Fibroblast of lung (primary cell): ENCODE measurements around the gene TXK. TPM values are rescaled to one million over a fixed set of nuclear protein-coding genes. Genes with fewer than 3 reads are reported as not detected.

Source experiments
- DNase-seq, 2 donors: peaks; one replicate each; pipeline versions ENCODE4 v3.0.0 to v3.0.0-alpha.2; 2010; ENCODE audit warnings: low read depth in 2 of 2
- H2AFZ ChIP-seq: 2 replicates; pipeline ENCODE4 v1.5.1; 2012; ENCODE audit warnings: low read length, control low read depth, inconsistent platforms
- H3K27ac ChIP-seq: 2 replicates; pipeline ENCODE4 v1.5.1; 2011; ENCODE audit warnings: low read length, control low read depth; ENCODE audit not compliant: insufficient read depth
- H3K27me3 ChIP-seq: 2 replicates; pipeline ENCODE4 v1.5.1; 2011; ENCODE audit warnings: mild to moderate bottlenecking, low read length; ENCODE audit not compliant: control insufficient read depth, insufficient read depth
- H3K36me3 ChIP-seq: 2 replicates; pipeline ENCODE4 v1.5.1; 2011; ENCODE audit warnings: low read length; ENCODE audit not compliant: control insufficient read depth, insufficient read depth
- H3K4me1 ChIP-seq: 2 replicates; pipeline ENCODE4 v1.5.1; 2011; ENCODE audit warnings: low read length; ENCODE audit not compliant: control insufficient read depth, insufficient read depth; ENCODE audit errors: extremely low read depth
- H3K4me2 ChIP-seq: 2 replicates; pipeline ENCODE4 v1.5.1; 2011; ENCODE audit warnings: low read length, control low read depth; ENCODE audit not compliant: insufficient read depth; ENCODE audit errors: extremely low read depth
- H3K4me3 ChIP-seq, 4 experiments: fragments of 200-600 bp in 1 of 4; sonication (generic) in 1 of 4; replicated peaks in 1 of 4; 2 replicates each; pipeline ENCODE4 v1.5.1; 2011 to 2016; ENCODE audit warnings: low read length in 4 of 4, low read depth in 3 of 4, mild to moderate bottlenecking in 3 of 4, control low read depth in 2 of 4, inconsistent platforms in 1 of 4, mixed read lengths in 1 of 4; ENCODE audit not compliant: insufficient read depth in 1 of 4; ENCODE audit errors: control extremely low read depth in 1 of 4
- H3K79me2 ChIP-seq: 2 replicates; pipeline ENCODE4 v1.5.1; 2012; ENCODE audit warnings: mild to moderate bottlenecking, low read length, inconsistent platforms; ENCODE audit not compliant: control insufficient read depth, insufficient read depth
- H3K9ac ChIP-seq: 2 replicates; pipeline ENCODE4 v1.5.1; 2011; ENCODE audit warnings: mild to moderate bottlenecking, low read length, control low read depth; ENCODE audit not compliant: insufficient read depth
- H3K9me3 ChIP-seq: 2 replicates; pipeline ENCODE4 v1.5.1; 2012; ENCODE audit warnings: low read depth, low read length; ENCODE audit not compliant: control insufficient read depth, insufficient read depth
- H4K20me1 ChIP-seq: 2 replicates; pipeline ENCODE4 v1.5.1; 2011; ENCODE audit warnings: low read length; ENCODE audit not compliant: control insufficient read depth, insufficient read depth; ENCODE audit errors: extremely low read depth
- EZH2 ChIP-seq: IDR thresholded peaks from 2 replicates; pipeline ENCODE4 v1.5.1; 2012; ENCODE audit warnings: low read length, control low read depth, mild to moderate bottlenecking; ENCODE audit errors: missing control alignments
- polyA plus RNA-seq, 2 donors: library from polyadenylated mRNA; depleted of rRNA in 1 of 2; stranded (reverse) in 1 of 2; unstranded in 1 of 2; fragments of >200 nt; gene quantifications; 2 replicates each; pipeline ENCODE4 v1.2.1, GENCODE V29; 2011 to 2012; ENCODE audit warnings: missing spikeins in 1 of 2
- total RNA-seq: library from RNA; depleted of rRNA; stranded (reverse); fragments of >200 nt; gene quantifications from 2 replicates; pipeline ENCODE4 v1.2.1, GENCODE V29; 2014
- TF ChIP-seq, protein P1 (sequence below), 2 donors: IDR thresholded peaks in 1 of 2; conservative IDR thresholded peaks in 1 of 2; 1 replicate in 1 of 2; 2 replicates in 1 of 2; pipeline ENCODE4 v1.5.1; 2011 to 2012; ENCODE audit warnings: low read length in 2 of 2, control low read depth in 1 of 2, inconsistent platforms in 1 of 2, low read depth in 1 of 2, mild to moderate bottlenecking in 1 of 2

The TXK gene
- total and polyA plus RNA-seq, 2 donors (not counting 1 experiment from before 2014, with no cell fraction given) = 0.05 to 0.66 TPM

DNA sequence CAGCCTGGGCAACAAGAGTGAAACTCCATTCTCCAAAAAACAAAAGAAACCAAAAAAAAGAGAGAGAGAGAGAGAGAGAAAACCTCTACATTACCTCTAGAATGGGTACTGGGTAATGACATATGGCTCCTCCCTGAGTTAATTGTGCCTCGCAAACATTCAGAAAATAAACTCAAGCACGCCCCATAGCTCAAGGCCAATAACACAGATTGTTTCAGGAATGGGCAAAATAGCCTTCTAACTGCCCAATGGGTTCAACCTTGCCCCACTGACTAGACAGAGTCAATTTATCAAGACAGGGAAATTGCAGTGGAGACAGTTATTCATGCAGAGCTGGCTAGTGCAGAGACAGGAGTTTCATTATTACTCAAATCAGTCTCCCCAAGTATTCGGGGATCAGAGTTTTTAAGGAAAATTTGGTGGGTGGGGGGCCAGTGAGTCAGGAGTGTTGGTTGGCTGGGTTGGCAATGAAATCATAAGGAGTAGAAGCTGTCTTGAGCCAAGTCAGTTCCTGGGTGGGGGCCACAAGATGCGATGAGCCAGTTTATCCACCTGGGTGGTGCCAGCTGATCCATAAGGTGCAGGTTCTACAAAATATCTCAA is 92.4 kb downstream of the TXK start:
- no peak overlapping the region for H3K4me2 ChIP-seq
- no peak overlapping the region for H3K27ac ChIP-seq
- no peak for DNase-seq
- H3K9me3 ChIP-seq = no peaks in the 10 kb centered on the region
- no peaks in the 10 kb centered on the region for H4K20me1 ChIP-seq
- H3K4me3 ChIP-seq = no peak overlapping the region
- H3K27me3 ChIP-seq = peaks cover 2% of the 10 kb centered on the region
- H3K79me2 ChIP-seq = no peaks in the 10 kb centered on the region
- H3K36me3 ChIP-seq = no peaks in the 10 kb centered on the region
- no peaks in the 10 kb centered on the region for H3K4me1 ChIP-seq
- no peak overlapping the region for H2AFZ ChIP-seq
- no peak overlapping the region for H3K9ac ChIP-seq
- TF ChIP-seq EZH2 = no peak
- TF ChIP-seq, protein P1, sequence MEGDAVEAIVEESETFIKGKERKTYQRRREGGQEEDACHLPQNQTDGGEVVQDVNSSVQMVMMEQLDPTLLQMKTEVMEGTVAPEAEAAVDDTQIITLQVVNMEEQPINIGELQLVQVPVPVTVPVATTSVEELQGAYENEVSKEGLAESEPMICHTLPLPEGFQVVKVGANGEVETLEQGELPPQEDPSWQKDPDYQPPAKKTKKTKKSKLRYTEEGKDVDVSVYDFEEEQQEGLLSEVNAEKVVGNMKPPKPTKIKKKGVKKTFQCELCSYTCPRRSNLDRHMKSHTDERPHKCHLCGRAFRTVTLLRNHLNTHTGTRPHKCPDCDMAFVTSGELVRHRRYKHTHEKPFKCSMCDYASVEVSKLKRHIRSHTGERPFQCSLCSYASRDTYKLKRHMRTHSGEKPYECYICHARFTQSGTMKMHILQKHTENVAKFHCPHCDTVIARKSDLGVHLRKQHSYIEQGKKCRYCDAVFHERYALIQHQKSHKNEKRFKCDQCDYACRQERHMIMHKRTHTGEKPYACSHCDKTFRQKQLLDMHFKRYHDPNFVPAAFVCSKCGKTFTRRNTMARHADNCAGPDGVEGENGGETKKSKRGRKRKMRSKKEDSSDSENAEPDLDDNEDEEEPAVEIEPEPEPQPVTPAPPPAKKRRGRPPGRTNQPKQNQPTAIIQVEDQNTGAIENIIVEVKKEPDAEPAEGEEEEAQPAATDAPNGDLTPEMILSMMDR (conservative IDR thresholded peaks at IDR 0.05 in 1 of 2, IDR thresholded peaks at IDR 0.05 in 1 of 2; ENCODE audit: low read depth in 1 of 2, low read length in 2 of 2) = no peak

DNA sequence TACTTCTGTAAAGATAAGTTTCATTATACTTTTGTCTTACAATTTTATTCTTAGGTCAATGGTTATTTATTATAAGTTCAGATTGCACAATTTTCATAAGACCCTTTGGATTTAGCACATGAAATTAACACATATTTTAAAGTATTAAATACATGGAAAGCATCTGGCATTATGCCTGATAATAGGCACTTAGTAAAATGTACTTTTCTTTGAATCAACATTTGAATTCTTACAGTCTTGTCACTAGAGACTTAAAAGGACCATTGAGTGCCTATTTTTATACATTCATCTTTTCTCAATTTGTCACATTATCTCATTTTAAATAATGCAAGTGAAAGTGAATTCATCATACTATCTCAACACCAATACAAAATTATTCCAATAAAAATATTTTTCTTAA is 94.5 kb downstream of the TXK start:
- TF ChIP-seq, protein P1 (conservative IDR thresholded peaks at IDR 0.05 in 1 of 2, IDR thresholded peaks at IDR 0.05 in 1 of 2; ENCODE audit: low read depth in 1 of 2, low read length in 2 of 2) = no peak
- TF ChIP-seq EZH2 = no peak
- no peak overlapping the region for H3K9ac ChIP-seq

GRCh38 chr4:48038666-48039065 is 95.4 kb downstream of the TXK start:
- H3K9ac ChIP-seq = no peak overlapping the region
- no peak overlapping the region for H2AFZ ChIP-seq
- no peaks in the 10 kb centered on the region for H3K79me2 ChIP-seq
- H3K4me1 ChIP-seq = no peaks in the 10 kb centered on the region
- no peaks in the 10 kb centered on the region for H3K9me3 ChIP-seq
- H3K27ac ChIP-seq = no peak overlapping the region
- no peak for DNase-seq
- H3K36me3 ChIP-seq = no peaks in the 10 kb centered on the region
- peaks cover 2% of the 10 kb centered on the region for H3K27me3 ChIP-seq
- H3K4me3 ChIP-seq = no peak overlapping the region
- TF ChIP-seq, protein P1 (conservative IDR thresholded peaks at IDR 0.05 in 1 of 2, IDR thresholded peaks at IDR 0.05 in 1 of 2; ENCODE audit: low read depth in 1 of 2, low read length in 2 of 2) = no peak
- TF ChIP-seq EZH2 = no peak
- no peaks in the 10 kb centered on the region for H4K20me1 ChIP-seq
- no peak overlapping the region for H3K4me2 ChIP-seq

More for the DNA sequence above, 94.5 kb downstream of the TXK start:
- no peak for DNase-seq
- no peaks in the 10 kb centered on the region for H4K20me1 ChIP-seq
- peaks cover 2% of the 10 kb centered on the region for H3K27me3 ChIP-seq
- H3K9me3 ChIP-seq = no peaks in the 10 kb centered on the region
- H3K4me2 ChIP-seq = no peak overlapping the region
- no peaks in the 10 kb centered on the region for H3K79me2 ChIP-seq
- no peaks in the 10 kb centered on the region for H3K4me1 ChIP-seq
- H3K36me3 ChIP-seq = no peaks in the 10 kb centered on the region
- H3K27ac ChIP-seq = no peak overlapping the region
- no peak overlapping the region for H2AFZ ChIP-seq
- H3K4me3 ChIP-seq = no peak overlapping the region
